A549 (cell line): ENCODE results near the gene DTX1.
A peak's percentile ranks its signal among the peaks of the same experiment; 100 is the strongest.

ENCODE experiments used
- CBX2 ChIP-seq: fragments of 200-600 bp; sonication (generic); IDR thresholded peaks from 2 replicates; pipeline ENCODE4 v1.6.1; 2016; ENCODE audit warnings: low read depth, mild to moderate bottlenecking, borderline replicate concordance
- CEBPB ChIP-seq, 2 experiments: fragments of >200 bp in 1 of 2; sonication (Bioruptor Twin) in 1 of 2; formaldehyde crosslinking in 1 of 2; IDR thresholded peaks; 2 replicates each; pipeline ENCODE4 v1.6.1; 2012 to 2016
- CTCF ChIP-seq: fragments of >200 bp; sonication (Bioruptor Twin); formaldehyde crosslinking; IDR thresholded peaks from 3 replicates; pipeline ENCODE4 v1.5.1; 2016
- ELK1 ChIP-seq: fragments of 150-350 bp; IDR thresholded peaks from 2 replicates; pipeline ENCODE4 v1.6.1; 2014; ENCODE audit warnings: low read depth, mild to moderate bottlenecking, low read length
- EP300 ChIP-seq, 2 experiments: fragments of >200 bp; sonication (Bioruptor Twin); formaldehyde crosslinking; IDR thresholded peaks; 2 replicates in 1 of 2; 3 replicates in 1 of 2; pipeline ENCODE4 v1.6.1; 2016 to 2017
- HDAC2 ChIP-seq: fragments of 200-600 bp; sonication (generic); IDR thresholded peaks from 2 replicates; pipeline ENCODE4 v1.6.1; 2016
- JUNB ChIP-seq: fragments of >200 bp; sonication (Bioruptor Twin); formaldehyde crosslinking; IDR thresholded peaks from 2 replicates; pipeline ENCODE4 v1.6.1; 2016
- MYC ChIP-seq: IDR thresholded peaks from 2 replicates; pipeline ENCODE4 v1.6.1; 2012; ENCODE audit warnings: mild to moderate bottlenecking, inconsistent platforms, low read length, improper control_type of control experiment, borderline replicate concordance
- PBX3 ChIP-seq: IDR thresholded peaks from 2 replicates; pipeline ENCODE4 v1.6.1; 2012
- PHF8 ChIP-seq: fragments of 200-600 bp; sonication (generic); IDR thresholded peaks from 2 replicates; pipeline ENCODE4 v1.6.1; 2016; ENCODE audit warnings: low read depth, mild to moderate bottlenecking, antibody characterized with exemption, moderate library complexity, borderline replicate concordance
- RFX5 ChIP-seq: fragments of 450-650 bp; IDR thresholded peaks from 2 replicates; pipeline ENCODE4 v1.7.1; 2014; ENCODE audit warnings: antibody characterized with exemption, mild to moderate bottlenecking, moderate library complexity
- TP53 ChIP-seq: fragments of 250-450 bp; sonication (Bioruptor Pico); IDR thresholded peaks from 2 replicates; pipeline ENCODE4 v1.5.0; 2021; ENCODE audit warnings: mild to moderate bottlenecking, moderate library complexity
- ZFP36 ChIP-seq: fragments of 450-650 bp; IDR thresholded peaks from 2 replicates; pipeline ENCODE4 v1.6.1; 2014; ENCODE audit warnings: borderline replicate concordance; ENCODE audit not compliant: partially characterized antibody
- ZNF302 ChIP-seq: fragments of 250-450 bp; sonication (Bioruptor Pico); IDR thresholded peaks from 2 replicates; pipeline ENCODE4 v1.9.0; 2021; ENCODE audit warnings: inconsistent platforms, mild to moderate bottlenecking, moderate library complexity

GRCh38 chr12:113030875-113031525 is 25.5 kb upstream of the DTX1 start:
- TF ChIP-seq PHF8 (no peak), CBX2 (no peak), CTCF (peak; percentile 88), TP53 (no peak), ZFP36 (no peak), HDAC2 (no peak), CEBPB (IDR thresholded peaks at IDR 0.05) (no peak), EP300 (IDR thresholded peaks at IDR 0.05) (no peak), JUNB (no peak), RFX5 (no peak), PBX3 (no peak), MYC (no peak), ELK1 (no peak), ZNF302 (no peak)
